ENCODE data around the gene HYCC1.
"Not testable (repeated sequence)": the region's sequence is repeated elsewhere in the genome, so short reads cannot be mapped to it uniquely, and the experiment has no call there.

HYCC1 gene

DNA sequence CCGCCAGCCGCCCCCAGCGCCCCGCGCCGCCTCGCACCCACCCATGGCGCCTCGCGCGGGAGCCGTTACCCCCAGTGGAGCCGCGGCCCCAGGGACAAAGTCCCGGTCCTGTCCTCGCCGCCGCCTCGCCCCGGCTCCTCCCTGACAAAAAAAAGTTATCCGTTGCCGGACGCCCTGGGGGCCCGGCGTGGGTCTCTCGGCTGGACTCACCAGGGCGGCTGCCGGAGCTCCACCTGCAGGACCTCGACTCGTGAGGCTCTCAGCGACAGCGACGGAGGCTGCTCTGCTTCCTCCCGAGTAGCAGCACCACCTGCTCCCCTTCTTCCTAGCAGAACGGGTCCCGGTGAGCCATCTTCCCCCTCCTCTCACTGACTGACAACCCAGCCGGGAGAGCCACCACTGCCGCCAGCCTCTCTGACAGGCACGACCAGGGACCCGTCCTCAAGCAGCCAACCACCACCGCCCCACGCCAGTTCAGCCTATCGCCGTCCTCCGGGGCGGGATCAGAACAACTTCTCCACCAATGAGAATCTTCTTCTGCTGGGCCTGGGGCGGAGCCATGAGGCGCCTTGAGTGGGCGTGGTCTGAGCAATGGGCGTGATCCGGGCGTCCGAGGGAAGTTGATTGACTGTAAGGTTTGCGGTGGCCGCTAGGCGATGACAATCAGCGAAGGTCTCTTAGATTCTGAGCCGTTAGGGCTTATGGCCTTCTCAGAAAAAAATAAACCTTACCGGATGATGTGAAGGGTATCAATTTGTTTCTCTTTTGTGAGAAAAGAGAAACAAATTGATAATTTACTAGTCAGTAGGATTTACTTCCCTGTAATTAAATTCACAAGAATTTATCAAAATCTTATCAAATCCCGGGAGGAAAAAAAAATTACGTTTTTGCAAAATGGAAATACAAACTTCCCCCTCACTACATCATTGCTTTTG, at the start of gene HYCC1:
Gene HYCC1 (minus strand): TSS at position 416 of the 935 bp plus-strand sequence. CDS start 23,019 bp downstream, outside the sequence.
- H3K4me1 Mint-ChIP-seq = peaks cover 29 to 39% of the 10 kb centered on the region in 2 donors
- ATAC-seq (replicated peaks) (peak; percentile 96 to 97), DNase-seq (peak; percentile 99)
- peaks cover 3 to 6% of the 10 kb centered on the region in 2 donors for H3K36me3 Mint-ChIP-seq
- peaks cover 10 to 12% of the 10 kb centered on the region in 2 donors for H3K9me3 Mint-ChIP-seq
- H3K4me3 Mint-ChIP-seq = peak within 1 kb of the TSS; percentile 90 to 98
- H3K27ac Mint-ChIP-seq = peak within 1 kb of the TSS; percentile 90
- H3K27me3 Mint-ChIP-seq = no peaks in the 10 kb centered on the region

DNA sequence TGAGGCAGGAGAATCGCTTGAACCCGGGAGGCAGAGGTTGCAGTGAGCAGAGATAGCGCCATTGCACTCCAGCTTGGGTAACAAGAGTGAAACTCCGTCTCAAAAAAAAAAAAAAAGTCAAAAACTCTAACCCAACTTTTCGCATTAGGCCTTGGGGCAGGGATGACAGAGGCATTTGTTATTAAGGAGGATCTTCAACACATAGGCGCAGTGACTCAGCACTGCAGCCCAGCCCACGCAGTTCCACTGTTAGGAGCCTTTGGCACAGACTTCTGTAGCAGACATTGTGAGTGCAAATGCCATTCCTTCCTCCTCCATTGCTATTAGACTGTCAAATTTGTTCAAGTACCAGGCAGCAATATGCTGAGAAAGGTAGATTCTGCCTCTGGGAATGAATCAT, 48.5 kb upstream of the HYCC1 start:
- H3K4me1 Mint-ChIP-seq = no peaks in the 10 kb centered on the region
- no peak overlapping the region for H3K4me3 Mint-ChIP-seq
- no peaks in the 10 kb centered on the region for H3K9me3 Mint-ChIP-seq
- no peaks in the 10 kb centered on the region for H3K36me3 Mint-ChIP-seq
- no peak for ATAC-seq (replicated peaks)
- no peak for DNase-seq
- H3K27me3 Mint-ChIP-seq = peaks cover 6 to 15% of the 10 kb centered on the region in 2 donors
- no peak overlapping the region for H3K27ac Mint-ChIP-seq

DNA sequence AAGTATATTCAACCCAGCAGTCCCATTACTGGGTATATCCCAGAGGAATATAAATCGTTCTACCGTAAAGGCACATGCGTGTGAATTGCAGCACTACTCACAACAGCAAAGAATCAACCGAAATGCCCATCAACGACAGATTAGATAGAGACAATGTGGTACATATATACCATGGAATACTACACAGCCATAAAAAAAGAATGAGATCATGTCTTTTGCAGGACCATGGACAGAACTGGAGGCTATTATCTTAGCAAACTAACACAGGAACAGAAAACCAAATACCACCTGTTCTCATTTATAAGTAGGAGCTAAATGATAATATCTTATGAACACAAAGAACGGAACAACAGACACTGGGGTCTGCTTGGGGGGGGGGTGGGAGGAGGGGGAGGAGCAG, 47.4 kb upstream of the HYCC1 start:
- Mint-ChIP-seq H3K4me1 (no peaks in the 10 kb centered on the region), H3K9me3 (no peaks in the 10 kb centered on the region)
- ATAC-seq (replicated peaks) = no peak

DNA sequence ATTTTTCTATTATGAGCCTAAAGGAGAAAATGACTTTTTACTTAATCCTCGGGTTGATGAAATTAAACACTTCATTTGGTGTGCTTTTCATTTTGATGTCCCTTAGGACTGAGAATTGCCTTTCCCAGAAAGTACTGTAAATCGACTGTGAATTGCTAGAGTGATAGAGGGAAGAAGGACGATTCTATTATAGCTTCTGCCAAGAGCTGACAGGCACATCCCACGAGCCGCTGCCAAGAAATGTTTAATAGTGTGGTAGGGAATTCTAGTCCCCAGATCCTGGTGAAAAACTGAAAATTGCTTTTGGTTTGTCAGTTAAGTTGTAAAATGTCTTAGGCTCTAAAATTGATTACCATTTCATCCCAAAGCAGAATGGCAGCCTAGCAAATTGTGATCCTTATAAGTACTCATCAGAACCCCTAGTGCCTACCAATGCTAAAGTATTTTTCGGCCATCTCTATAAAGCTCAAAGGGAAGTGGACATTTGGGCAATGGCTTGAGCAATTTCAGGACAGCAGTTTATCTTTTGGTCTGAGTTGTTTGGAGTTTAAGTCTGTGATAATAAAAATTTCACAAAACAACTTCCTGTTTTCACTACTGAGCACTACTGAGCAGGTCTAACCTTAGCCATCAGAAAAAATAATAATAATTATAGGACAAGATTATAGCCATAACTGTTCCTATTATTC, 44.6 kb upstream of the HYCC1 start:
- H3K9me3 Mint-ChIP-seq = no peaks in the 10 kb centered on the region
- no peak overlapping the region for H3K27ac Mint-ChIP-seq
- no peak for ATAC-seq (replicated peaks)

More for the DNA sequence above, 47.4 kb upstream of the HYCC1 start:
- Mint-ChIP-seq H3K27me3 (peaks cover 3 to 11% of the 10 kb centered on the region in 2 donors), H3K36me3 (no peaks in the 10 kb centered on the region), H3K27ac (no peak overlapping the region), H3K4me3 (no peak overlapping the region)
- DNase-seq = no peak

DNA sequence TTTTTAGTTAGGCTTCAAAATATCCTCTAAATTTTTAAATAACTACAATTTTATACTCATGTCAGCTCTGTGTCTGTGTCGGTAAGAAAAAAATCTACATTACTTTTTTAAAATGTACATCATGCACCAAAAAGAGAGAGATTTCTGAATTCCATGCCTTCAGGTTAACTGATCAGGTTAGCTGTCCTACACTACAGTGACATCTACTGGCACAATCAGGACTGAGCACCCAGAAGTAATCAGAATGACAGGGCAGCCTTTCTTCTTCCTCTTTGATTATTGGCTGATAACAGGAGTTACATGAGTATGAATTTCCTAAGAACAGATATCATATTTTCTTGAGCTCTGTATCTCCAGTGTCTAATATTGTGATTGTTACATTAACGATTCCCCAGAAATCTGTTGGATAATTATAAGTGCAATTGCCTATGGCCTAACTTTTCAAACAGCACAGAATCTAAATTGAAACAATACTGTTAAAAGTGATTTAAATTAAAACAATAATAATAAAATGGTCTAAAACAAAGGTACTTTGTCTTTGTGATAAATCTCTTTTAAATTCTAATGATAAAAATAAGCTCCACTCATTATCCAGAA, 41.8 kb upstream of the HYCC1 start:
- Mint-ChIP-seq H3K27ac (no peak overlapping the region), H3K36me3 (no peaks in the 10 kb centered on the region), H3K4me1 (peaks cover 1 to 6% of the 10 kb centered on the region in 2 donors), H3K27me3 (peaks cover 0 to under 1% of the 10 kb centered on the region in 2 donors), H3K4me3 (no peak overlapping the region), H3K9me3 (no peaks in the 10 kb centered on the region)
- peak; percentile 94 for ATAC-seq (replicated peaks)
- DNase-seq = peak; percentile 55

More for the DNA sequence above, 44.6 kb upstream of the HYCC1 start:
- H3K27me3 Mint-ChIP-seq = peaks cover 3 to 5% of the 10 kb centered on the region in 2 donors
- no peak overlapping the region for H3K4me3 Mint-ChIP-seq
- no peaks in the 10 kb centered on the region for H3K4me1 Mint-ChIP-seq
- no peak for DNase-seq
- no peaks in the 10 kb centered on the region for H3K36me3 Mint-ChIP-seq

DNA sequence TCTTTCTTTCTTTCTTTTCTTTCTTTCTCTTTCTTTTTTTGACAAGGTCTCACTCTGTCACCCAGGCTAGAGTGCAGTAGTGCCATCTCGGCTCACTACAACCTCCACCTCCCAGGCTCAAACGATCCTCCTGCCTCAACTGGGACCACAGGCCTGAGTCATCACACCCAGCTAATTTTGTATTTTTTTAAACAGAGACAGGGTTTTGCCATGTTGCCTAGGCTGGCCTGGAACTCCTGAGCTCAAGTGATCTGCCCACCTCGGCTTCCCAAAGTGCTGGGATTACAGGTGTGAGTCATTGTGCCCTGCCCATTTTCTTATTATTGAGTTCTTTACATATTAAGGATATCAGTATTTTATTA, 37.2 kb upstream of the HYCC1 start:
- Mint-ChIP-seq H3K4me1 (peaks cover 1 to 11% of the 10 kb centered on the region in 2 donors), H3K27ac (peak overlapping the region; percentile 84)
- H3K4me3 Mint-ChIP-seq; ATAC-seq (replicated peaks); DNase-seq; H3K27me3 Mint-ChIP-seq; H3K36me3 Mint-ChIP-seq; H3K9me3 Mint-ChIP-seq: not testable (repeated sequence)

DNA sequence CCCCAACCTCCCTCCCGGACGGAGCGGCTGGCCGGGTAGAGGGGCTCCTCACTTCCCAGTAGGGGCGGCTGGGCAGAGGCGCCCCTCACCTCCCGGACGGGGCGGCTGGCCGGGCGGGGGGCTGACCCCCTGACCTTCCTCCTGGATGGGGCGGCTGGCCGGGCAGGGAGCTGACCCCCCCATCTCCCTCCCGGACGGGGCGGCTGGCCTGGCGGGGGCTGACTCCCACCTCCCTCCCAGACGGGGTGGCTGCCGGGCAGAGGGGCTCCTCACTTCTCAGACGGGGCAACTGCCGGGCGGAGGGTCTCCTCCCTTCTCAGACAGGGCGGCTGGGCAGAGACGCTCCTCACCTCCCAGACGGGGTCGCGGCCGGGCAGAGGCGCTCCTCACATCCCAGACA, 32.4 kb upstream of the HYCC1 start:
- not testable (repeated sequence) for H3K27me3 Mint-ChIP-seq; H3K9me3 Mint-ChIP-seq; H3K4me3 Mint-ChIP-seq; H3K36me3 Mint-ChIP-seq; DNase-seq; ATAC-seq (replicated peaks); H3K27ac Mint-ChIP-seq
- peaks cover 1 to 11% of the 10 kb centered on the region in 2 donors for H3K4me1 Mint-ChIP-seq

DNA sequence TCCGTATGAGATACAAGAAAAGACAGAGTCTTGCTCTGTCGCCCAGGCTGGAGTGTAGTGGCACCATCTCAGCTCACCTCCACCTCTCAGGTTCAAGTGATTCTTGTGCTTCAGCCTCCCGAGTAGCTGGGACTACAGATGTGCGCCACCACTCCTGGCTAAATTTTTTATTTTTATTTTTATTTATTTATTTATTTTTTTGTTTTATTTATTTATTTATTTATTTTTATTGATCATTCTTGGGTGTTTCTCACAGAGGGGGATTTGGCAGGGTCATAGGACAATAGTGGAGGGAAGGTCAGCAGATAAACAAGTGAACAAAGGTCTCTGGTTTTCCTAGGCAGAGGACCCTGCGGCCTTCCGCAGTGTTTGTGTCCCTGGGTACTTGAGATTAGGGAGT, 31.2 kb upstream of the HYCC1 start:
- not testable (repeated sequence) for H3K27me3 Mint-ChIP-seq, H3K4me3 Mint-ChIP-seq, H3K27ac Mint-ChIP-seq

DNA sequence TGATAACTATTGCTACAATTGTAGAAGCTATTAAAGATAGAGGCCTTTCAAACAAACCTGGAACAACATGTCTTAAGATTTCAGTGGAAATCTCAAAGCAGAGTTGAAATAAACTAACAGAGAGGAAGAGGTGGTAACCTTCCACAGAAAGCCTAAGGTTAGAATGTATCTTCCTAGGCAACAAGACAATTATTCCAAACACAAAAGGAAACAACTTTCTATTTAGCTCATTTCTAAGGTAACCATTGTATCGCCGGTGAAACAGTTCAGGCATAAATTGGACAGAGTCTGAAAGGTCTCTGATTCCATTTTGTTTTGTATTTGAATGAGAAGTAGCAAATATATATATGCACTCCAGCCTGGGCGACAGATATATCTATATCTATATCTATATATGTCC, 30.7 kb upstream of the HYCC1 start:
- no peak for DNase-seq
- no peaks in the 10 kb centered on the region for H3K27me3 Mint-ChIP-seq
- no peaks in the 10 kb centered on the region for H3K9me3 Mint-ChIP-seq
- ATAC-seq (replicated peaks) = no peak
- no peak overlapping the region for H3K27ac Mint-ChIP-seq
- H3K4me1 Mint-ChIP-seq = no peaks in the 10 kb centered on the region
- H3K4me3 Mint-ChIP-seq = no peak overlapping the region
- H3K36me3 Mint-ChIP-seq = no peaks in the 10 kb centered on the region

More for the DNA sequence above, 31.2 kb upstream of the HYCC1 start:
- H3K4me1 Mint-ChIP-seq; H3K9me3 Mint-ChIP-seq; ATAC-seq (replicated peaks); DNase-seq; H3K36me3 Mint-ChIP-seq: not testable (repeated sequence)

DNA sequence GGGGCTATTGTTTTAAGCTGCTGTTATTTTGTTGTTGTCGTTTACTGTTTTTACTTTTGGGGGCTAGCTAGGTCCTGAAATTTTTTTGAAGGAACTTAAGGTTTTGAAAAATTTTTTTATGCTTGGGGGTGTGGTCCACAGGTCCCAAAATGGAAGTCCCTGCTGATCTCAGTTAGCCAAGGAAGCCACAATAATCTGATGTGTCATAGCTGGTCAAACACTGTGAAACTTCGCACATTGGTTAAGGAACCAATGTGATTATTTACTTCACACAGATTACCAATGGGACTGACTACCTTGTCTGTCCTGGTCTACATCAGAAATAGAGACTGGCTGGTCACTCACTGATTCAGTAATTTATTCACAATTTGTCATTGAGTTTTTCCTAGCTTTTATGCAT, 29.5 kb upstream of the HYCC1 start:
- Mint-ChIP-seq H3K4me3 (no peak overlapping the region), H3K36me3 (no peaks in the 10 kb centered on the region), H3K27me3 (no peaks in the 10 kb centered on the region), H3K4me1 (no peaks in the 10 kb centered on the region), H3K27ac (no peak overlapping the region), H3K9me3 (no peaks in the 10 kb centered on the region)
- no peak for DNase-seq
- no peak for ATAC-seq (replicated peaks)

DNA sequence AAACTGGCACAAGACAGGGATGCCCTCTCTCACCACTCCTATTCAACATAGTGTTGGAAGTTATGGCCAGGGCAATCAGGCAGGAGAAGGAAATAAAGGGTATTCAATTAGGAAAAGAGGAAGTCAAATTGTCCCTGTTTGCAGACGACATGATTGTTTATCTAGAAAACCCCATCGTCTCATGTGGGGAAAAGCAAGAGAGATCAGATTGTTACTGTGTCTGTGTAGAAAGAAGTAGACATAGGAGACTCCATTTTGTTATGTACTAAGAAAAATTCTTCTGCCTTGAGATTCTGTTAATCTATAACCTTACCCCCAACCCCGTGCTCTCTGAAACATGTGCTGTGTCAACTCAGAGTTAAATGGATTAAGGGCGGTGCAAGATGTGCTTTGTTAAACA, 25.7 kb upstream of the HYCC1 start:
- not testable (repeated sequence) for ATAC-seq (replicated peaks); H3K27me3 Mint-ChIP-seq; H3K36me3 Mint-ChIP-seq; H3K4me3 Mint-ChIP-seq; H3K27ac Mint-ChIP-seq; DNase-seq; H3K4me1 Mint-ChIP-seq; H3K9me3 Mint-ChIP-seq

DNA sequence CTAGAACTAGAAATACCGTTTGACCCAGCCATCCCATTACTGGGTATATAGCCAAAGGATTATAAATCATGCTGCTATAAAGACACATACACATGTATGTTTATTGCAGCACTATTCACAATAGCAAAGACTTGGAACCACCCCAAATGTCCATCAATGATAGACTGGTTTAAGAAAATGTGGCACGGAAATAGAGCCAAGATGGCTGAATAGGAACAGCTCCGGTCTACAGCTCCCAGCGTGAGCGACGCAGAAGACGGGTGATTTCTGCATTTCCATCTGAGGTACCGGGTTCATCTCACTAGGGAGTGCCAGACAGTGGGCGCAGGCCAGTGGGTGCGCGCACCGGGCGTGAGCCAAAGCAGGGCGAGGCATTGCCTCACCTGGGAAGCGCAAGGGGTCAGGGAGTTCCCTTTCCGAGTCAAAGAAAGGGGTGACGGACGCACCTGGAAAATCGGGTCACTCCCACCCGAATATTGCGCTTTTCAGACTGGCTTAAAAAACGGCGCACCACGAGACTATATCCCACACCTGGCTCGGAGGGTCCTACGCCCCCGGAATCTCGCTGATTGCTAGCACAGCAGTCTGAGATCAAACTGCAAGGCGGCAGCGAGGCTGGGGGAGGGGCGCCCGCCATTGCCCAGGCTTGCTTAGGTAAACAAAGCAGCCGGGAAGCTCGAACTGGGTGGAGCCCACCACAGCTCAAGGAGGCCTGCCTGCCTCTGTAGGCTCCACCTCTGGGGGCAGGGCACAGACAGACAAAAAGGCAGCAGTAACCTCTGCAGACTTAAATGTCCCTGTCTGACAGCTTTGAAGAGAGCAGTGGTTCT, 21.8 kb upstream of the HYCC1 start:
- H3K36me3 Mint-ChIP-seq; ATAC-seq (replicated peaks); H3K27ac Mint-ChIP-seq; H3K27me3 Mint-ChIP-seq; H3K4me1 Mint-ChIP-seq; H3K4me3 Mint-ChIP-seq; DNase-seq; H3K9me3 Mint-ChIP-seq: not testable (repeated sequence)

DNA sequence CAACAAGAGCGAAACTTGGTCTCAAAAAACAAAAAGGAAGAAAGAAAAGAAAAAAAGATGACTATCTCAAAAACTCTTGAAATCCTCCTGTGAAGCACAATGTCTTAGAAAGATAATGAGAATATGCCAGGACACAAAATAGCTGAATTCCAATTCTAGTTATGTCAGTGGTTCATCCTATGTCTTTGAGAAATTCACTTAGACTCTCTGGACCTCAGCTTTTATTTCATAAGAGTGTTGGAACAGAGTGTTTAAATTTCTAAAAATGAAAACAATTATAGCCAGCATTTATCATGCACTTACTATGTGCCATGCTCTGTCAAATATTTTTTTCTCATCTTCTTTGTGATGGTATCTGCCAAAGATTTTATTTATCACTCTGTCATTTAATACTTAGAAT, 13.3 kb upstream of the HYCC1 start:
- Mint-ChIP-seq H3K4me1 (peaks cover 23 to 40% of the 10 kb centered on the region in 2 donors), H3K27ac (no peak overlapping the region), H3K36me3 (peaks cover 3 to 5% of the 10 kb centered on the region in 2 donors), H3K9me3 (peaks cover 3 to 4% of the 10 kb centered on the region in 2 donors), H3K4me3 (no peak overlapping the region), H3K27me3 (no peaks in the 10 kb centered on the region)
- ATAC-seq (replicated peaks) = no peak
- DNase-seq = no peak

DNA sequence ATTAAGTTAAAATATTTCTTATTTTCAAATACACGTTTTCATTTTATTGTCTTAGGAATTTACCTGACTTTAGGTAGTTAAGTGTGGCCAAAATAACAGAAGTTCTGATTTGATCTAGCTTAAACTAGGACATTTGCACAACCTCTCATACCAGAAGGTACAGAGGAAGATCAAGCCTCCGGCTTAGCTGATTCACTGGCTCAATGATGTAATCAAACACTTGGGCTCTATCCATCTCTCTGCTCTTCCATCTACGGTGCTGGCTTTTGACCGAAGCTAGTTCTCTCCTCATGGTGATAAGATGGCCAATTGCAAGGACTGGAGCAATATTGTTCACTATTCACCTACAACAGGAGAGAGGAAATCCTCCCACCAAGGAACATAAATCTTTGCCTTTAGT, 12.2 kb upstream of the HYCC1 start:
- no peak overlapping the region for H3K27ac Mint-ChIP-seq
- ATAC-seq (replicated peaks) = no peak
- H3K9me3 Mint-ChIP-seq = peaks cover 4 to 8% of the 10 kb centered on the region in 2 donors
- H3K4me3 Mint-ChIP-seq = no peak overlapping the region
- peaks cover 6 to 9% of the 10 kb centered on the region in 2 donors for H3K36me3 Mint-ChIP-seq
- peaks cover 32 to 51% of the 10 kb centered on the region in 2 donors for H3K4me1 Mint-ChIP-seq
- DNase-seq = no peak
- no peaks in the 10 kb centered on the region for H3K27me3 Mint-ChIP-seq

Data from stimulated activated naive B cell treated with anti-CD40 and anti-IgM and Interleukin-4, amounts not matched to agents 10 μg/mL and 1 μg/mL and 100 μg/mL, for 72 hours (primary cell).